H1 (cell line): ENCODE results near the gene UROC1. TPM values are rescaled to one million over a fixed set of nuclear protein-coding genes. Genes with fewer than 3 reads are reported as not detected.

Experiments used
- BRCA1 ChIP-seq: IDR thresholded peaks from 2 replicates; pipeline ENCODE4 v1.6.1; 2012; ENCODE audit warnings: low read depth, low read length, improper control_type of control experiment
- RBBP5 ChIP-seq: IDR thresholded peaks from 2 replicates; pipeline ENCODE4 v1.7.1; 2012; ENCODE audit warnings: low read depth, mild to moderate bottlenecking, inconsistent platforms, low read length, moderate library complexity, borderline replicate concordance
- SAP30 ChIP-seq: fragments of 300-600 bp; sonication (generic); IDR thresholded peaks from 2 replicates; pipeline ENCODE4 v1.7.1; 2012; ENCODE audit warnings: low read length, moderate library complexity, mild to moderate bottlenecking, inconsistent platforms; ENCODE audit not compliant: insufficient read depth, insufficient replicate concordance
- TAF7 ChIP-seq: optimal IDR thresholded peaks from 2 replicates; pipeline ENCODE3; 2011; ENCODE audit warnings: low read depth, mild to moderate bottlenecking, inconsistent platforms, low read length, moderate library complexity, borderline replicate concordance
- TBP ChIP-seq: IDR thresholded peaks from 2 replicates; pipeline ENCODE4 v1.6.1; 2011; ENCODE audit warnings: low read depth, low read length, improper control_type of control experiment
- polyA plus RNA-seq, 7 experiments: library from polyadenylated mRNA; depleted of rRNA in 3 of 7; stranded (reverse) in 5 of 7; unstranded in 2 of 7; fragments of >200 nt in 5 of 7; fragments of 200-250 nt in 2 of 7; gene quantifications; 1 replicate in 5 of 7; 2 replicates in 1 of 7; 4 replicates in 1 of 7; pipeline versions ENCODE4 v1.2.1 to v1.2.3, GENCODE V29; 2011 to 2013; ENCODE audit warnings: missing spikeins in 2 of 7, mixed read lengths in 2 of 7
- total RNA-seq: library from RNA; stranded (reverse); fragmentation: NEBNext Ultra II Directional; extraction: Animal tissue kit (Norgen Biotek cat#: 25700); gene quantifications from 2 replicates; pipeline ENCODE4 v1.2.1, GENCODE V29; 2021

Gene UROC1
- total and polyA plus RNA-seq, 2 of the 8 experiments (the other 6 are each of a cell fraction or from before 2014, with no cell fraction given), result 0.03 TPM; not detected in 1

GRCh38 chr3:126538966-126539365 lies 21.4 kb upstream of the UROC1 start (continued):
- no peak for TF ChIP-seq SAP30
- TF ChIP-seq TBP, result no peak
- no peak for TF ChIP-seq RBBP5
- no peak for TF ChIP-seq BRCA1
- no peak for TF ChIP-seq TAF7
